ENCODE measurements around the gene CLTA.

GRCh38 chr9:36143245-36143641, 47.5 kb upstream of the CLTA start:
- TF ChIP-seq POLR2A (IDR thresholded peaks at IDR 0.05) = no peak
- TF ChIP-seq CTCF (IDR thresholded peaks at IDR 0.05) = no peak
- TF ChIP-seq POLR2AphosphoS5 (IDR thresholded peaks at IDR 0.05) = no peak

Measured in breast epithelium (tissue), 3 donors.